Activated CD4-positive, CD25-positive, alpha-beta regulatory T cell treated with anti-CD3 and anti-CD28 coated beads, Interleukin-2, amount 50 U/mL, for 16 hours (primary cell): Measurements from ENCODE around the gene SVOPL.
"Not testable (repeated sequence)": the region's sequence is repeated elsewhere in the genome, so short reads cannot be mapped to it uniquely, and the experiment has no call there.

Experiments
- DNase-seq: peaks from one replicate; pipeline ENCODE4 v3.0.0-alpha.2; 2020; ENCODE audit warnings: low read depth, low spot score

SVOPL gene

GRCh38 chr7:138699661-138700060, 1.5 kb downstream of the SVOPL start:
- DNase-seq = no peak

GRCh38 chr7:138698281-138698680, 2.9 kb downstream of the SVOPL start:
- DNase-seq = no peak

- no peak for DNase-seq
These were observed 3.5 kb downstream of the SVOPL start for GRCh38 chr7:138697535-138698182.

- not testable (repeated sequence) for DNase-seq
These were observed 5.4 kb downstream of the SVOPL start for GRCh38 chr7:138695776-138696175.

GRCh38 chr7:138695106-138695505, 6.1 kb downstream of the SVOPL start:
- no peak for DNase-seq

- no peak for DNase-seq
These were observed 10.0 kb downstream of the SVOPL start for GRCh38 chr7:138691178-138691577.

GRCh38 chr7:138690495-138690894, 10.7 kb downstream of the SVOPL start:
- no peak for DNase-seq

GRCh38 chr7:138688037-138688436, 13.1 kb downstream of the SVOPL start:
- not testable (repeated sequence) for DNase-seq

GRCh38 chr7:138684340-138684739, 16.8 kb downstream of the SVOPL start:
- DNase-seq = no peak

- DNase-seq = no peak
These were observed 21.4 kb downstream of the SVOPL start for GRCh38 chr7:138679793-138680192.

- no peak for DNase-seq
These were observed 30.6 kb downstream of the SVOPL start for GRCh38 chr7:138670594-138670993.

- no peak for DNase-seq
These were observed 31.8 kb downstream of the SVOPL start for GRCh38 chr7:138669364-138669763.

- DNase-seq = no peak
These were observed 32.2 kb downstream of the SVOPL start for GRCh38 chr7:138668946-138669345.

GRCh38 chr7:138668229-138668596, 32.9 kb downstream of the SVOPL start:
- no peak for DNase-seq

GRCh38 chr7:138667535-138668228, 33.5 kb downstream of the SVOPL start:
- no peak for DNase-seq

GRCh38 chr7:138666385-138666784, 34.8 kb downstream of the SVOPL start:
- DNase-seq = no peak

- DNase-seq = no peak
These were observed 35.5 kb downstream of the SVOPL start for GRCh38 chr7:138665669-138666140.

- DNase-seq = no peak
These were observed 35.9 kb downstream of the SVOPL start for GRCh38 chr7:138665249-138665648.

- DNase-seq = no peak
These were observed 37.1 kb downstream of the SVOPL start for GRCh38 chr7:138663725-138664710.

- no peak for DNase-seq
These were observed 38.2 kb downstream of the SVOPL start for GRCh38 chr7:138662991-138663320.

GRCh38 chr7:138662076-138662990, 38.8 kb downstream of the SVOPL start:
- no peak for DNase-seq
